H1 (cell line): ENCODE data around the gene ADM2. TPM values are rescaled to one million over a fixed set of nuclear protein-coding genes. Genes with fewer than 3 reads are reported as not detected.

ENCODE experiments used
- CTCF ChIA-PET: fragments of 300-600 bp; sonication (Branson Sonifier 250); formaldehyde crosslinking; loops from one replicate; lab custom pipeline; 2021; ENCODE audit not compliant: partially characterized antibody; lab: Charles Lee
- POLR2A ChIA-PET: fragments of 300-600 bp; sonication (Branson Sonifier 250); formaldehyde crosslinking; loops from one replicate; lab custom pipeline; 2021; ENCODE audit warnings: inconsistent platforms; ENCODE audit not compliant: partially characterized antibody; lab: Charles Lee
- DNase-seq, 2 experiments: peaks; one replicate each; pipeline versions ENCODE4 v3.0.0 to v3.0.0-alpha.2; 2010 to 2022; ENCODE audit warnings: low spot score in 2 of 2, low read depth in 1 of 2, mixed read lengths in 1 of 2
- FAIRE-seq: peaks from 2 replicates; lab custom pipeline; 2011; peaks lifted over from hg19 to GRCh38; lab: Jason Lieb, UNC
- H2AFZ ChIP-seq: 2 replicates; pipeline ENCODE4 v1.8.1; 2012; ENCODE audit warnings: low read length, inconsistent platforms
- H2AK5ac ChIP-seq: 2 replicates; pipeline ENCODE4 v1.6.1; 2013; ENCODE audit warnings: low read depth, low read length
- H2BK120ac ChIP-seq: replicated peaks from 2 replicates; pipeline ENCODE3; 2013; ENCODE audit warnings: low read depth, low read length, inconsistent platforms
- H2BK12ac ChIP-seq: 2 replicates; pipeline ENCODE4 v1.6.1; 2013; ENCODE audit warnings: low read depth, low read length
- H2BK15ac ChIP-seq: 2 replicates; pipeline ENCODE4 v1.6.1; 2013; ENCODE audit warnings: low read length
- H2BK20ac ChIP-seq: 2 replicates; pipeline ENCODE4 v1.6.1; 2013; ENCODE audit warnings: low read length
- H2BK5ac ChIP-seq: 2 replicates; pipeline ENCODE4 v1.6.1; 2013; ENCODE audit warnings: low read depth, low read length
- H3K14ac ChIP-seq: 2 replicates; pipeline ENCODE4 v1.6.1; 2013; ENCODE audit warnings: inconsistent platforms; ENCODE audit not compliant: insufficient read length
- H3K18ac ChIP-seq: 2 replicates; pipeline ENCODE4 v1.6.1; 2013; ENCODE audit warnings: low read length; ENCODE audit errors: extremely low read depth
- H3K23ac ChIP-seq: 2 replicates; pipeline ENCODE4 v1.6.1; 2013; ENCODE audit warnings: inconsistent platforms; ENCODE audit not compliant: insufficient read length
- H3K23me2 ChIP-seq: 2 replicates; pipeline ENCODE4 v1.6.1; 2013; ENCODE audit warnings: low read depth, low read length
- H3K27ac ChIP-seq: 2 replicates; pipeline ENCODE4 v1.6.1; 2011; ENCODE audit warnings: low read depth, low read length, inconsistent platforms
- H3K27me3 ChIP-seq, 4 experiments: replicated peaks in 1 of 4; 1 replicate in 1 of 4; 2 replicates in 3 of 4; pipeline versions ENCODE4 v1.6.1 to v1.8.1; 2011 to 2013; ENCODE audit warnings: low read length in 3 of 4, mild to moderate bottlenecking in 3 of 4, inconsistent platforms in 2 of 4, mixed read lengths in 2 of 4, moderate library complexity in 1 of 4; ENCODE audit not compliant: control insufficient read depth in 3 of 4, insufficient read depth in 3 of 4; ENCODE audit errors: extremely low read depth in 1 of 4
- H3K36me3 ChIP-seq, 4 experiments: 2 replicates each; pipeline versions ENCODE4 v1.6.1 to v1.8.1; 2011 to 2013; ENCODE audit warnings: mild to moderate bottlenecking in 4 of 4, low read length in 3 of 4, moderate library complexity in 2 of 4, control low read depth in 1 of 4, inconsistent platforms in 1 of 4; ENCODE audit not compliant: insufficient read depth in 4 of 4, control insufficient read depth in 2 of 4
- H3K4ac ChIP-seq: replicated peaks from 2 replicates; pipeline ENCODE3; 2013; ENCODE audit warnings: low read length, low read depth, mixed read lengths, inconsistent platforms; ENCODE audit not compliant: insufficient read length
- H3K4me1 ChIP-seq, 4 experiments: replicated peaks in 1 of 4; 1 replicate in 1 of 4; 2 replicates in 3 of 4; pipeline versions ENCODE4 v1.6.1 to v1.8.1; 2011 to 2013; ENCODE audit warnings: low read length in 3 of 4, inconsistent platforms in 2 of 4, mixed read lengths in 1 of 4; ENCODE audit not compliant: insufficient read depth in 4 of 4, control insufficient read depth in 3 of 4
- H3K4me2 ChIP-seq, 2 experiments: 2 replicates each; pipeline versions ENCODE4 v1.6.1 to v1.8.1; 2011 to 2013; ENCODE audit warnings: low read depth in 2 of 2, low read length in 2 of 2, control low read depth in 1 of 2, inconsistent platforms in 1 of 2, mild to moderate bottlenecking in 1 of 2; ENCODE audit not compliant: insufficient read depth in 1 of 2
- H3K4me3 ChIP-seq, 4 experiments: fragments of 200-600, 300-600 bp in 1 of 4; sonication (generic), shearing (Covaris generic), sonication (Bioruptor Twin) in 1 of 4; 2 replicates each; pipeline versions ENCODE4 v1.5.1 to v1.8.1; 2011 to 2016; ENCODE audit warnings: low read length in 4 of 4, low read depth in 3 of 4, control low read depth in 2 of 4, inconsistent platforms in 2 of 4, mild to moderate bottlenecking in 2 of 4, mixed read lengths in 1 of 4, moderate library complexity in 1 of 4; ENCODE audit not compliant: insufficient read depth in 2 of 4; ENCODE audit errors: extremely low read depth in 1 of 4
- H3K56ac ChIP-seq: replicated peaks from 2 replicates; pipeline ENCODE3; 2013; ENCODE audit warnings: low read depth, mild to moderate bottlenecking, mixed read lengths, low read length, inconsistent platforms; ENCODE audit not compliant: insufficient read length
- H3K79me1 ChIP-seq: 2 replicates; pipeline ENCODE4 v1.6.1; 2013; ENCODE audit warnings: low read depth, low read length, control low read depth
- H3K79me2 ChIP-seq, 2 experiments: 2 replicates each; pipeline versions ENCODE4 v1.6.1 to v1.8.1; 2012 to 2013; ENCODE audit warnings: low read length in 2 of 2, mild to moderate bottlenecking in 2 of 2, inconsistent platforms in 1 of 2; ENCODE audit not compliant: insufficient read depth in 2 of 2, control insufficient read depth in 1 of 2
- H3K9ac ChIP-seq, 4 experiments: replicated peaks in 1 of 4; 1 replicate in 1 of 4; 2 replicates in 3 of 4; pipeline versions ENCODE4 v1.6.1 to v1.8.1; 2011 to 2013; ENCODE audit warnings: low read depth in 3 of 4, low read length in 3 of 4, control low read depth in 2 of 4, mild to moderate bottlenecking in 2 of 4, moderate library complexity in 2 of 4, inconsistent platforms in 1 of 4; ENCODE audit errors: extremely low read depth in 1 of 4
- H3K9me3 ChIP-seq, 2 experiments: 2 replicates each; pipeline versions ENCODE4 v1.6.1 to v1.8.1; 2012 to 2013; ENCODE audit warnings: mild to moderate bottlenecking in 2 of 2, moderate library complexity in 2 of 2, control low read depth in 1 of 2, inconsistent platforms in 1 of 2, low read depth in 1 of 2, low read length in 1 of 2, mixed read lengths in 1 of 2; ENCODE audit not compliant: insufficient read depth in 2 of 2
- H4K20me1 ChIP-seq, 2 experiments: replicated peaks in 1 of 2; 2 replicates each; pipeline versions ENCODE3 to v1.8.1; 2011 to 2013; ENCODE audit warnings: inconsistent platforms in 2 of 2, low read length in 2 of 2, mild to moderate bottlenecking in 1 of 2; ENCODE audit not compliant: insufficient read depth in 2 of 2, control insufficient read depth in 1 of 2
- H4K5ac ChIP-seq: 2 replicates; pipeline ENCODE4 v1.6.1; 2013; ENCODE audit warnings: low read length, low read depth, mixed read lengths, inconsistent platforms; ENCODE audit not compliant: insufficient read length
- H4K8ac ChIP-seq: 2 replicates; pipeline ENCODE4 v1.8.0; 2013; ENCODE audit warnings: mild to moderate bottlenecking, moderate library complexity, low read length, inconsistent platforms; ENCODE audit not compliant: insufficient read depth; ENCODE audit errors: extremely low read depth
- H4K91ac ChIP-seq: replicated peaks from 2 replicates; pipeline ENCODE3; 2013; ENCODE audit warnings: low read length, mixed read lengths, inconsistent platforms; ENCODE audit not compliant: insufficient read length
- CBX8 ChIP-seq: fragments of 300-800, 300-1000 bp; sonication (generic); IDR thresholded peaks from 2 replicates; pipeline ENCODE4 v1.7.1; 2016; ENCODE audit warnings: low read depth, low read length, borderline replicate concordance
- JUND ChIP-seq: IDR thresholded peaks from 2 replicates; pipeline ENCODE4 v1.6.1; 2011; ENCODE audit warnings: mild to moderate bottlenecking, improper control_type of control experiment, low read length
- PHF8 ChIP-seq: fragments of 200-600 bp; sonication (generic); conservative IDR thresholded peaks from 2 replicates; pipeline ENCODE4 v1.7.1; 2012; ENCODE audit warnings: low read depth, mild to moderate bottlenecking, inconsistent platforms, low read length, moderate library complexity
- RAD21 ChIP-seq, 2 experiments: IDR thresholded peaks in 1 of 2; conservative IDR thresholded peaks in 1 of 2; 2 replicates each; pipeline ENCODE4 v1.6.1; 2011; ENCODE audit warnings: low read depth in 2 of 2, low read length in 2 of 2, improper control_type of control experiment in 1 of 2, inconsistent platforms in 1 of 2, mild to moderate bottlenecking in 1 of 2, moderate library complexity in 1 of 2
- SIN3A ChIP-seq, 2 experiments: IDR thresholded peaks in 1 of 2; conservative IDR thresholded peaks in 1 of 2; 2 replicates each; pipeline ENCODE4 v1.6.1; 2011 to 2012; ENCODE audit warnings: low read length in 2 of 2, improper control_type of control experiment in 1 of 2, low read depth in 1 of 2, mild to moderate bottlenecking in 1 of 2
- SP2 ChIP-seq: IDR thresholded peaks from 2 replicates; pipeline ENCODE4 v1.6.1; 2012; ENCODE audit warnings: mild to moderate bottlenecking, low read length, inconsistent platforms
- SUZ12 ChIP-seq: fragments of 200-600 bp; sonication (generic); IDR thresholded peaks from 2 replicates; pipeline ENCODE4 v1.6.1; 2012; ENCODE audit warnings: mild to moderate bottlenecking, inconsistent platforms, low read length, moderate library complexity, mixed read lengths
- WGBS, 2 experiments: shearing (Covaris generic) in 1 of 2; methylation state at CpG; one replicate each; pipeline versions ENCODE4 v1.1.6 to v1.1.7; 2013 to 2015; ENCODE audit warnings: low lambda C conversion rate in 2 of 2, mixed read lengths in 2 of 2, inconsistent platforms in 1 of 2, low coverage in 1 of 2, missing lambda C conversion rate in 1 of 2; ENCODE audit not compliant: insufficient replicate concordance in 2 of 2, insufficient coverage in 1 of 2, insufficient read length in 1 of 2; ENCODE audit errors: extremely low coverage in 1 of 2, missing lambda C conversion rate in 1 of 2; 5-methylcytosine and 5-hydroxymethylcytosine counted together
- polyA plus RNA-seq, 7 experiments: library from polyadenylated mRNA; depleted of rRNA in 3 of 7; stranded (reverse) in 5 of 7; unstranded in 2 of 7; fragments of >200 nt in 5 of 7; fragments of 200-250 nt in 2 of 7; gene quantifications; 1 replicate in 5 of 7; 2 replicates in 1 of 7; 4 replicates in 1 of 7; pipeline versions ENCODE4 v1.2.1 to v1.2.3, GENCODE V29; 2011 to 2013; ENCODE audit warnings: missing spikeins in 2 of 7, mixed read lengths in 2 of 7
- total RNA-seq: library from RNA; stranded (reverse); fragmentation: NEBNext Ultra II Directional; extraction: Animal tissue kit (Norgen Biotek cat#: 25700); gene quantifications from 2 replicates; pipeline ENCODE4 v1.2.1, GENCODE V29; 2021
- TF ChIP-seq, protein P1 (sequence below): IDR thresholded peaks from 2 replicates; pipeline ENCODE4 v1.6.1; 2012; ENCODE audit warnings: inconsistent platforms
- TF ChIP-seq, protein P2 (sequence below), 3 experiments: IDR thresholded peaks; 1 replicate in 2 of 3; 2 replicates in 1 of 3; pipeline versions ENCODE4 v1.5.1 to v1.6.1; 2011; ENCODE audit warnings: low read length in 3 of 3, mild to moderate bottlenecking in 3 of 3, inconsistent platforms in 2 of 3, low read depth in 1 of 3, moderate library complexity in 1 of 3; ENCODE audit not compliant: insufficient read depth in 1 of 3; ENCODE audit errors: control extremely low read depth in 1 of 3

Gene ADM2
- total and polyA plus RNA-seq, 2 of the 8 experiments (the other 6 are each of a cell fraction or from before 2014, with no cell fraction given), result 3.3 to 7.5 TPM

DNA sequence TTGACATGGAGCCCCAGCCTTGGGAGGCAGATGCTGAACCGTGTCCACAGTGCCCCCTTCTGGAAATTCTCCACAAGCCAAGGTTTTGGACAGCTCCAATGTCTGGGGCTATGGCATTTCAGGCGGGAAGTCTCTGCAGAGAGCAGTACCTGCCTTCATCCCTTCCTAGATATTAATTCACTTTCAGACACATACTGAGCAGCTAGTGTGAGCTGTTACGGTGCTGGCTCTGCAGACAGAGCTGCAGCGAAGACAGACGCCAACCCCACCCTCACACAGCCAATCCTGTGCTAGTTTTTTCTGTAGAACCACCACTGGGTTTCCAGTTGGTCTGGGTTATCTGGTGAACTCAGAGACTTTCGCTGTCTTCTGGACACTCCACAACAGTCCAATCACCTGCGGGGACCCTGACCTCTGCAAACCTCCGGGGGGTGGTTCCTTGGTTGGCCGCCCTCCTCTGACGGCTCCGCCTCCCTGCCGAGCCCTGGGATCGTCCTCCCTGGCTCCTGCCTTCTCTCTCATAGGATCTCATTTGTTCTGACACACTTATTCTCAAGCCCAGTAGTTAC lies 17.1 kb downstream of the ADM2 start:
- no peak overlapping the region for H3K27ac ChIP-seq
- no peak overlapping the region; the same call in 1 of the 2 replicates for H4K8ac ChIP-seq
- H2BK20ac ChIP-seq, result no peak overlapping the region
- DNase-seq, result peak; percentile 56 to 87
- H3K18ac ChIP-seq, result no peak overlapping the region
- no peaks in the 10 kb centered on the region for H3K27me3 ChIP-seq
- ChIA-PET CTCF (interaction anchor here (0.8 to 4.5 kb wide), 30 partner anchors 9 to 248 kb away, joined by 3 to 54 read pairs (median 4); partner anchors contain the start of genes ADM2, LMF2, MIOX and NCAPH2), POLR2A (interaction anchor here (0.6 to 3.8 kb wide), 5 partner anchors 8 to 75 kb away, joined by 3 to 20 read pairs (median 5); partner anchors contain the start of genes ADM2 and MIOX)
- peaks cover 0 to 3% (median 0%) of the 10 kb centered on the region in 4 experiments; a peak in 2 of 7 replicates for H3K4me1 ChIP-seq
- FAIRE-seq, result peak; percentile 95
- H3K79me1 ChIP-seq, result no peaks in the 10 kb centered on the region
- H3K9me3 ChIP-seq, result no peaks in the 10 kb centered on the region
- H3K79me2 ChIP-seq, result no peaks in the 10 kb centered on the region
- no peak overlapping the region for H2AFZ ChIP-seq
- H3K23ac ChIP-seq, result no peak overlapping the region
- H3K14ac ChIP-seq, result no peak overlapping the region
- H2BK120ac ChIP-seq, result no peak overlapping the region
- no peak overlapping the region; a peak in 1 of 8 replicates for H3K4me3 ChIP-seq
- no peak overlapping the region for H4K5ac ChIP-seq
- 53% methylated on average over 13 of the region's 13 CpGs; no CpG with 5 or more reads in 1 of the 2 experiments for WGBS, 2 experiments
- TF ChIP-seq SUZ12 (no peak), SIN3A (conservative IDR thresholded peaks at IDR 0.05 in 1 of 2, IDR thresholded peaks at IDR 0.05 in 1 of 2; ENCODE audit: low read depth in 1 of 2, low read length in 2 of 2) (peak in 1 of 2 experiments; percentile 61; a peak in 1 of 4 replicates), SP2 (no peak), CBX8 (no peak), PHF8 (no peak), RAD21 (IDR thresholded peaks at IDR 0.05 in 1 of 2, conservative IDR thresholded peaks at IDR 0.05 in 1 of 2; ENCODE audit: low read depth in 2 of 2, low read length in 2 of 2) (peak; percentile 84 to 86), JUND (no peak)
- TF ChIP-seq, protein P1, sequence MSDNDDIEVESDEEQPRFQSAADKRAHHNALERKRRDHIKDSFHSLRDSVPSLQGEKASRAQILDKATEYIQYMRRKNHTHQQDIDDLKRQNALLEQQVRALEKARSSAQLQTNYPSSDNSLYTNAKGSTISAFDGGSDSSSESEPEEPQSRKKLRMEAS, result 0 out of 2 replicates have a peak, but pooled peaks have one; percentile 8
- TF ChIP-seq, protein P2, sequence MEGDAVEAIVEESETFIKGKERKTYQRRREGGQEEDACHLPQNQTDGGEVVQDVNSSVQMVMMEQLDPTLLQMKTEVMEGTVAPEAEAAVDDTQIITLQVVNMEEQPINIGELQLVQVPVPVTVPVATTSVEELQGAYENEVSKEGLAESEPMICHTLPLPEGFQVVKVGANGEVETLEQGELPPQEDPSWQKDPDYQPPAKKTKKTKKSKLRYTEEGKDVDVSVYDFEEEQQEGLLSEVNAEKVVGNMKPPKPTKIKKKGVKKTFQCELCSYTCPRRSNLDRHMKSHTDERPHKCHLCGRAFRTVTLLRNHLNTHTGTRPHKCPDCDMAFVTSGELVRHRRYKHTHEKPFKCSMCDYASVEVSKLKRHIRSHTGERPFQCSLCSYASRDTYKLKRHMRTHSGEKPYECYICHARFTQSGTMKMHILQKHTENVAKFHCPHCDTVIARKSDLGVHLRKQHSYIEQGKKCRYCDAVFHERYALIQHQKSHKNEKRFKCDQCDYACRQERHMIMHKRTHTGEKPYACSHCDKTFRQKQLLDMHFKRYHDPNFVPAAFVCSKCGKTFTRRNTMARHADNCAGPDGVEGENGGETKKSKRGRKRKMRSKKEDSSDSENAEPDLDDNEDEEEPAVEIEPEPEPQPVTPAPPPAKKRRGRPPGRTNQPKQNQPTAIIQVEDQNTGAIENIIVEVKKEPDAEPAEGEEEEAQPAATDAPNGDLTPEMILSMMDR (IDR thresholded peaks at IDR 0.05; ENCODE audit: control extremely low read depth in 1 of 3, insufficient read depth in 1 of 3, low read depth in 1 of 3, low read length in 3 of 3), result peak; percentile 73 to 93 (median 88)
- no peaks in the 10 kb centered on the region for H3K36me3 ChIP-seq
- H3K9ac ChIP-seq, result no peak overlapping the region
- H2BK15ac ChIP-seq, result no peak overlapping the region; the same call in 1 of the 2 replicates
- no peak overlapping the region for H2BK5ac ChIP-seq
- no peak overlapping the region for H2AK5ac ChIP-seq
- no peak overlapping the region for H3K56ac ChIP-seq
- no peak overlapping the region for H3K4me2 ChIP-seq
- H4K91ac ChIP-seq, result no peak overlapping the region
- no peak overlapping the region for H2BK12ac ChIP-seq
- no peak overlapping the region for H3K4ac ChIP-seq
- H4K20me1 ChIP-seq, result no peaks in the 10 kb centered on the region
- no peaks in the 10 kb centered on the region for H3K23me2 ChIP-seq
